Activated CD4-positive, CD25-positive, alpha-beta regulatory T cell treated with anti-CD3 and anti-CD28 coated beads, Interleukin-2, amount 50 U/mL, for 16 hours (primary cell): ENCODE measurements around the gene PLCD1.

Source experiments
- DNase-seq: peaks from one replicate; pipeline ENCODE4 v3.0.0-alpha.2; 2020; ENCODE audit warnings: low read depth, low spot score

PLCD1 gene

DNA sequence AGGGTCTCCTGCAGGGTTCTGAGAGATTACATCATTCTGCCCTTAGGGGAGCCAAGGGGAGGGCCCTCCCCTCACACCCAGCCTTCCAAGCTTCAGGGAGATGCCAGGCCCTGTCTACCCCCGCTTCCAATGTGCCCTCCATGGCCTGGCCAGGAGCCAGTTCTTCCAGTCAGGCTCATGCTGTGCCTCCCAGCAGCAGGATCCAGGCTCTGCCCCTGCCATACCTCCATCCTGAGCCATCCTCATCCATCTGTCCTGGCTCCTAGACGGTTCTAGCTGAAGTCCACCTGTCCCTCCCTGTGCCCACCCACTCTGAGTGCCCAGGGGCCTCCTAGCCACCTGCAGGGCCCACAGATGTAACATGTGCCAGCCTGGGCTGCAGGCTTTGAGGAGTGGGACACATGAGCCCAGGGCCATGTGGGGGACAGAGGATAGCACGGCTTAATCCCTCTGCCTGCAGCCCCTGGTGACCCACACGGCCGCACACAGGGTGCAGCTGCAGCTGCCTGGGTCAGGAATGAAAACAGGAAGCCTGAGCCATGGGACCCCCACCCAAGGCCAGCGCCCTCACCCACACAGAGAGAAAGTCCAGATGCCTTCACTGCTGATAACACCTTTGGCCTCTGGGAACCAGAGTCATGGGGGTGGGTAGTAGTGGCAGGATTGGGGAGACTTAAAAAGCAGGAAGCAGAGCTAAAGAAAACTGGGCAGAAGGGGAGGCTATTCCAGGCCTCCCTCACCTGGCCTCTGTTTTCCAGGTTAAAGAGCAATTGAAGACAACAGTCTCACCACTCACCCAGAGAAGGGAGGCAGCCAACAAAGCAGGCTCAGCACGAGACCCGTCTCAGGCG is 11.8 kb downstream of the PLCD1 start:
- DNase-seq = no peak

- no peak for DNase-seq
Observed at GRCh38 chr3:38016847-38017444, 12.5 kb downstream of the PLCD1 start.

GRCh38 chr3:38016410-38016809 is 13.0 kb downstream of the PLCD1 start:
- no peak for DNase-seq

GRCh38 chr3:38015984-38016383 is 13.5 kb downstream of the PLCD1 start:
- no peak for DNase-seq

GRCh38 chr3:38015485-38015884 is 14.0 kb downstream of the PLCD1 start:
- DNase-seq = no peak

DNA sequence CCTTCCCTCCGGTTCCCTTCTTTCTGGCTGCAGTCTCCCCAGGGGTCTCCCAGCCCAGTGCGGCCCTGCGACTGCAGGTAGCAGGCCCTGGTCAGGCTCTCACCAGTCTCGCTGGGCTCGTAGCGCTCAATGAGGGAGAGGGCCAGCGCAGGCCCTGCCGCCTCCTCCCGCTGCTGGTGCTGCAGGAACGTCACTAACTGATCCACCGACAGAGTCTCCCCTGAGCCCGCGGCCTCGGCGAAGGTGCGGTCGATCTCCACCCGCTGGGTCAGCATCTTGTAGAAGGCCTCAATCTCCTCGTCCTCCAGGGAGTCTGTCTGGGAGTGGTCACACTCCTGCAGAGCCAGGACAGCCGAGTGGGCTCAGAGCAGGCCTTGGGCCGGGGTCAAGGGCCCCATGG is 18.3 kb downstream of the PLCD1 start:
- DNase-seq = no peak

- DNase-seq = no peak
Observed at GRCh38 chr3:38009807-38010591, 19.4 kb downstream of the PLCD1 start.

GRCh38 chr3:38008971-38009580 is 20.4 kb downstream of the PLCD1 start:
- DNase-seq = no peak

GRCh38 chr3:38008191-38008701 is 21.2 kb downstream of the PLCD1 start:
- no peak for DNase-seq

GRCh38 chr3:38007754-38008090 is 21.7 kb downstream of the PLCD1 start:
- DNase-seq = no peak

- DNase-seq = no peak
Observed at GRCh38 chr3:38006445-38006995, 22.9 kb downstream of the PLCD1 start.

- DNase-seq = no peak
Observed at GRCh38 chr3:38006031-38006430, 23.4 kb downstream of the PLCD1 start.

GRCh38 chr3:38005076-38006020 is 24.1 kb downstream of the PLCD1 start:
- DNase-seq = no peak

DNA sequence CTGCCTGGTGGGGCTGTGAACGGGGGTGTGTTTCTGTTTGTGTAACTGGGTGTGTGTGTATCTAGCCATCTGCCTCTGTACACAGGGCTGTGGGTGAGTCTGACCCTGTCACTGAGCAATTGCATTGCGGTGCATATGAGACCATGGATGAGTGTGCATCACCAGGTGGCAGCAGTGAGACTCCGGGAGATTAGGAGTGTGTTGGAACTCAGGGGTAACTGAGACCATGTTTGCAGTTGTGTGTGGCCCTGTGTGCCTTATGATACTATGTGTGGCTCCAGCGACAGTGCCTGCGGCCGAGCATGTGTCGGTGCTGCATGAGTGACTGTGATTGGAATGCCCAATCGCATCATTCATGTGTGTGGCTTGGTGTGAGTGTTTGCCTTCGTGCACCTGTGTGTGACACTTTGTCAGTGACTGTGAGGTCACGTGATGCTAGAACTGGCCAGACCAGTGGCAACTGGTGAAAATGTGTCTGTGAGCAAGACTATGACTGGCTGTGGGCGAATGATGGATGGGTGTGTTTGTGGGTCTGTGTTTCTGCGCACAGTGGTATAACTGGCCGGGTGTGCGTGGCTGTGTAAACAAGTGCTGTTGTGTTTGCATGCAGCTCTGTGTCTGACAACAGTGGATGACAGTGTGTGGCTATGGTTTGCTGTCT is 24.9 kb downstream of the PLCD1 start:
- no peak for DNase-seq

DNA sequence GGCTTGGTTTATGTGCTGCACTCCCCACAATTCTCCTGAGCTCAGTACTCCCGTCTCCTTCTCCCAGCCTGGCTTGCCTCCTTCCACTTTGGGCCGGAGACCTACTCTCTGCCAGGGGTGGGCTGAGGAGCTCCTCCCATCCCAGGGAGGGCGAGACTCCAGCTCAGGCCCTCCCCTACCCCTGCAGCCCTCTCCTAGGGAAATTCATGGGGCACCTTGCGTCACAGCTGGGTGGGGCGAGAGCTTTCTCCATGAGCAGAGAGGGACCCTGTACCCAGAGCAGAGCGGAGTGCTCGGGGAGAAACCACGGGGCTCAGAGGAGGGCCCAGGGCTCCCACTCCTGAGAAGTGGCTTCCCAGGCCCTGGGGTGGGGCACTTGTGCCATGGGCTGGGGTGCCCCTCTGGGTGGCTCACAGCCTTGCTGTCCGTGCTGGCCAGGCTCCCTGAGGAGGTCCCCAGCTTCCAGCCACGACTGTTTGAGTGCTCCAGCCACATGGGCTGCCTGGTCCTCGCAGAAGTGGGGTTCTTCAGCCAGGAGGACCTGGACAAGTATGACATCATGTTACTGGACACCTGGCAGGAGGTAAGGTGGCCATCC is 25.5 kb downstream of the PLCD1 start:
- DNase-seq = no peak

DNA sequence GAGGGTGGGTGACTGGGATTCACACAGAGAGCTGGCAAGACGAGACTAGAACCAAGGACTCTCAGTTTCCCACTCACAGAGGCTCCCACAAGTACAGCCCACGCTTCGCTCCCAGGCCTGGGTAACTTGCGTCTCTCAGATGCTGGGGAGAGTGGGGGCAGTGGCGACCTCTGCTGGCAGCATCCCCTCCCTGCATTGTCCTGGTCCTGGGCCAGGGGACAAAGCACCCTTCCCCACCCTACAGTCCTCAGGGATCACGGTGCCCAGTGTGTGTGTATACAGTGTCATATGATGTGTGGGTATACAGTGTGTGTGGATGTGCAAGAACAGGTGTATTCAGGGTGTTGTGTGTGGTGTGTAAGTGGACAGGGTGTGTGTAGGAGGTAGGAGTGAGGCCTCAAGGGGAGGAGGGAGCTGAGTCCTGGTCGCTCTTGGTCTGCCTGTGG is 26.0 kb downstream of the PLCD1 start:
- no peak for DNase-seq

- DNase-seq = no peak
Observed at GRCh38 chr3:38002940-38003339, 26.5 kb downstream of the PLCD1 start.

DNA sequence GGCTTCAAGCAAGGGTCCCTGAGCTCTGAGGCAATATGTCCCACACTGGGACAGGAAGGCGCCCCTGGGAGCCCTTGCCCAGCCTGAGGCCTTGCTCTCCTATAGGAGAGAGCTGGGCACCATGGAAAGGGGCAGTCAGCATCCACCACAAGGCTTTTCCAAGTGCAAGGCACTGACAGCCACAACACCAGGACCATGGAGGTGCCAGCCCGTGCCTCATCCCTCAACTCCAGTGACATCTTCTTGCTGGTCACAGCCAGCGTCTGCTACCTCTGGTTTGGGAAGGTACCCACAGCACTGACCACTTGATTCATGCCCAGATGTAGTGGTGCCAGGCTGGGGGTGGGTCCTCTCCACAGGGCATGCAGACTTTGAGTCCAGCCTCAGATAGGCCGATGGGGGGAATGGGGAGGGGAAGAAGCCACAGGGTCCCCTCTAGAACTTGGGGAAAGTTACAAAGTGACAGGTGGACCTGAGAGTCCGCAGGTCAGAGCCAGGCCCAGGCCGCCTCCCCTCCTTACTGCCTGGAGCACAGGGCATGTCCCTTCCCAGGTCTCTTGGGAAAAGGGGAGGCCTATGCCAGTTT is 27.1 kb downstream of the PLCD1 start:
- DNase-seq = no peak

- no peak for DNase-seq
Observed at GRCh38 chr3:38001456-38002081, 27.9 kb downstream of the PLCD1 start.
